WERI-Rb-1 (cell line): ENCODE measurements around the gene SRGAP1.

Source experiments
- DNase-seq: peaks from one replicate; pipeline ENCODE4 v3.0.0-alpha.2; 2020
- H3K27ac ChIP-seq: fragments of 250-450 bp; sonication (Bioruptor Pico); 2 replicates; pipeline ENCODE4 v1.5.1; 2020; ENCODE audit warnings: mild to moderate bottlenecking, moderate library complexity
- H3K27me3 ChIP-seq: fragments of 250-450 bp; sonication (Bioruptor Pico); 2 replicates; pipeline ENCODE4 v1.5.1; 2021; ENCODE audit warnings: mild to moderate bottlenecking, low read depth, moderate library complexity; ENCODE audit not compliant: insufficient read depth, severe bottlenecking
- H3K36me3 ChIP-seq: fragments of 250-450 bp; sonication (Bioruptor Pico); 2 replicates; pipeline ENCODE4 v1.5.1; 2020; ENCODE audit warnings: mild to moderate bottlenecking, moderate library complexity
- H3K4me3 ChIP-seq: 2 replicates; pipeline ENCODE4 v1.5.1; 2011; ENCODE audit warnings: low read depth, mild to moderate bottlenecking, control low read depth, low read length
- H3K9me3 ChIP-seq: fragments of 250-450 bp; sonication (Bioruptor Pico); 2 replicates; pipeline ENCODE4 v1.5.1; 2021; ENCODE audit warnings: mild to moderate bottlenecking, moderate library complexity; ENCODE audit not compliant: severe bottlenecking
- CTCF ChIP-seq: IDR thresholded peaks from 2 replicates; pipeline ENCODE4 v1.5.1; 2011; ENCODE audit warnings: low read depth, mild to moderate bottlenecking, control low read depth, inconsistent platforms, low read length

The SRGAP1 gene

GRCh38 chr12:63814146-63814772 lies 30.2 kb upstream of the SRGAP1 start:
- DNase-seq = no peak
- Histone ChIP-seq H3K36me3 (no peaks in the 10 kb centered on the region), H3K4me3 (no peak overlapping the region), H3K27me3 (no peaks in the 10 kb centered on the region), H3K27ac (no peak overlapping the region), H3K9me3 (no peaks in the 10 kb centered on the region)
- no peak for TF ChIP-seq CTCF

- no peak overlapping the region for H3K4me3 ChIP-seq
- no peak overlapping the region for H3K27ac ChIP-seq
- DNase-seq = no peak
- no peak for TF ChIP-seq CTCF
- H3K9me3 ChIP-seq = no peaks in the 10 kb centered on the region
- no peaks in the 10 kb centered on the region for H3K36me3 ChIP-seq
- H3K27me3 ChIP-seq = no peaks in the 10 kb centered on the region
These were observed 29.0 kb upstream of the SRGAP1 start for GRCh38 chr12:63815482-63815852.

GRCh38 chr12:63816031-63816430 lies 28.5 kb upstream of the SRGAP1 start:
- no peak for TF ChIP-seq CTCF
- Histone ChIP-seq H3K27ac (no peak overlapping the region), H3K9me3 (no peaks in the 10 kb centered on the region), H3K4me3 (no peak overlapping the region), H3K36me3 (no peaks in the 10 kb centered on the region), H3K27me3 (no peaks in the 10 kb centered on the region)
- no peak for DNase-seq

GRCh38 chr12:63820427-63820826 lies 24.1 kb upstream of the SRGAP1 start:
- Histone ChIP-seq H3K27ac (no peak overlapping the region), H3K27me3 (no peaks in the 10 kb centered on the region), H3K4me3 (no peak overlapping the region), H3K36me3 (no peaks in the 10 kb centered on the region), H3K9me3 (no peaks in the 10 kb centered on the region)
- TF ChIP-seq CTCF = no peak
- no peak for DNase-seq

- Histone ChIP-seq H3K27ac (no peak overlapping the region), H3K9me3 (no peaks in the 10 kb centered on the region), H3K27me3 (no peaks in the 10 kb centered on the region), H3K36me3 (no peaks in the 10 kb centered on the region), H3K4me3 (no peak overlapping the region)
- no peak for TF ChIP-seq CTCF
- no peak for DNase-seq
These were observed 22.7 kb upstream of the SRGAP1 start for GRCh38 chr12:63821781-63822251.

- TF ChIP-seq CTCF = no peak
- no peak overlapping the region for H3K4me3 ChIP-seq
These were observed 22.1 kb upstream of the SRGAP1 start for GRCh38 chr12:63822352-63822751.

More at GRCh38 chr12:63822352-63822751, 22.1 kb upstream of the SRGAP1 start:
- Histone ChIP-seq H3K36me3 (no peaks in the 10 kb centered on the region), H3K27ac (no peak overlapping the region), H3K9me3 (no peaks in the 10 kb centered on the region), H3K27me3 (no peaks in the 10 kb centered on the region)
- no peak for DNase-seq
